Kidney (tissue), 14 donors: Measurements from ENCODE around the gene SLC45A2. TPM values are rescaled to one million over a fixed set of nuclear protein-coding genes. Genes with fewer than 3 reads are reported as not detected.

Source experiments
- DNase-seq, 5 donors: peaks; one replicate each; pipeline ENCODE4 v3.0.0-alpha.2; 2013 to 2020
- FAIRE-seq: peaks from 2 replicates; lab custom pipeline; 2012; peaks lifted over from hg19 to GRCh38; lab: Jason Lieb, UNC
- H3K27ac ChIP-seq, 2 donors: one replicate each; pipeline ENCODE4 v1.7.0; 2013; ENCODE audit warnings: low read depth in 2 of 2, low read length in 2 of 2, inconsistent platforms in 1 of 2
- H3K27me3 ChIP-seq: one replicate; pipeline ENCODE4 v1.7.1; 2013; ENCODE audit warnings: low read length, inconsistent platforms; ENCODE audit not compliant: control insufficient read depth, insufficient read depth
- H3K36me3 ChIP-seq, 3 donors: one replicate each; pipeline versions ENCODE4 v1.7.0 to v1.7.1; 2013; ENCODE audit warnings: low read length in 3 of 3, control low read depth in 1 of 3, inconsistent platforms in 1 of 3; ENCODE audit not compliant: insufficient read depth in 3 of 3, control insufficient read depth in 2 of 3
- H3K4me1 ChIP-seq, 3 donors: one replicate each; pipeline versions ENCODE4 v1.7.0 to v1.7.1; 2013; ENCODE audit warnings: low read length in 3 of 3, inconsistent platforms in 1 of 3, low read depth in 1 of 3; ENCODE audit not compliant: control insufficient read depth in 2 of 3, insufficient read depth in 2 of 3
- H3K4me3 ChIP-seq, 3 donors: one replicate each; pipeline versions ENCODE4 v1.7.0 to v1.8.1; 2013; ENCODE audit warnings: low read length in 3 of 3, control low read depth in 1 of 3, inconsistent platforms in 1 of 3
- H3K9ac ChIP-seq, 3 donors: one replicate each; pipeline versions ENCODE4 v1.7.0 to v1.7.1; 2013; ENCODE audit warnings: low read length in 3 of 3, control low read depth in 1 of 3, inconsistent platforms in 1 of 3
- H3K9me3 ChIP-seq, 3 donors: one replicate each; pipeline versions ENCODE4 v1.7.0 to v1.7.1; 2013; ENCODE audit warnings: low read length in 3 of 3, control low read depth in 1 of 3, inconsistent platforms in 1 of 3; ENCODE audit not compliant: control insufficient read depth in 2 of 3, insufficient read depth in 1 of 3
- CTCF ChIP-seq: IDR thresholded peaks from 3 replicates; pipeline ENCODE4 v1.5.1; 2012; ENCODE audit warnings: mild to moderate bottlenecking, moderate library complexity, borderline replicate concordance; ENCODE audit not compliant: insufficient read depth; ENCODE audit errors: extremely low read depth
- intact Hi-C: fragments of 100-400 bp; cut with DNase I; formaldehyde crosslinking; loops from one replicate; pipeline ENCODE4 v1.11.1; 2022
- polyA plus RNA-seq: library from polyadenylated mRNA; stranded (reverse); fragments of 350-450 nt; fragmentation: Illumina TruSeq; extraction: RNeasy Lipid Tissue Mini Kit (QIAGEN cat#74804); gene quantifications from one replicate; pipeline ENCODE4 v1.2.3, GENCODE V29; 2014; ENCODE audit warnings: low read depth, low replicate concordance; ENCODE audit not compliant: insufficient read depth
- total RNA-seq: library from RNA; stranded (reverse); fragmentation: NEBNext Ultra II Directional; extraction: Animal tissue kit (Norgen Biotek cat#: 25700); gene quantifications from one replicate; pipeline ENCODE4 v1.2.1, GENCODE V29; 2021
- donor health status: control.
- donor health status: control.
- donor health status: control.
- donor health status: control.
- donor health status: control.
- donor health status: DM: yes; HTN: yes; CAD: no.
- donor health status: Normal renal cell carcinoma (clear cell type).

The SLC45A2 gene
- total and polyA plus RNA-seq, 2 donors from 2014 or later = 0.22 TPM

DNA sequence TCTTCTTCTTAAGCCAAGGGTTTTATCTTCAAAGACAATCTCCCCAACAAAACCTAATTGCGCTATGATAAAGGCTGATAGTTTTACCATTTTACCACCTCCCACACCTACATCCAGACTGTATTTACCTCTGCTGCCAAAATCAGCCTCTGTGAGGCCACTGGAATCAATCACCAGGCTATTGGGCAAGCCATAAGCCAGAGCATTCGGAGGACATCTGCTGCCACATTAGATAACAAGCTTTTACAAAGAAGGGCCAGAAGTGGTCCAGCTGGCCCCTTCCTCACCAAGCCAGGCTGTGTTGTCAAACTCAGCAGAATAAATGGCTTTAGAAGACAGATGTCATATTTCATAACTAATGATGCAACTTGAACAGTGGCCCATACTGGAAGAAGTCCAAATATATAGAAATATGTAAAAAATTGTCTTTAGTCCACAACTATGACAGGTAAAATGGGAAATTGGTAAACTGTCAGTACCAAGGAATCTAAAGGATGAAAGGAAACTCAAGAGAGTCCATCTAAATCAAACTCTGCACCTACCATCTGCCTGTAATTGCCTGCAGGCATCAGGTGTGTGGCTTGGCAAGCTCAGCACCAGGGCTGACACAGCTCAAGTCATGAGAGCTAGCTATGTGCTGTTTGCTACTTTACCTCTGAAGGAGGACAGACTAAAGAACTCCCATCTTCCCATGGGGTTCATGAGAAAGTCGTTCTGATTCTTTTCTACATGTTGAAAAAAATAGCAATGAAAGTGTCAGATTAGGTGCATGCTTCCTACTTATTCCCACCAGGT lies 16.1 kb downstream of the SLC45A2 start:
- Histone ChIP-seq H3K4me3 (no peak overlapping the region), H3K27me3 (no peaks in the 10 kb centered on the region), H3K27ac (no peak overlapping the region), H3K36me3 (no peaks in the 10 kb centered on the region), H3K9me3 (no peaks in the 10 kb centered on the region), H3K9ac (no peak overlapping the region), H3K4me1 (no peaks in the 10 kb centered on the region)
- FAIRE-seq (no peak), DNase-seq (no peak)
- TF ChIP-seq CTCF = no peak
- intact Hi-C loops = no loop called here

DNA sequence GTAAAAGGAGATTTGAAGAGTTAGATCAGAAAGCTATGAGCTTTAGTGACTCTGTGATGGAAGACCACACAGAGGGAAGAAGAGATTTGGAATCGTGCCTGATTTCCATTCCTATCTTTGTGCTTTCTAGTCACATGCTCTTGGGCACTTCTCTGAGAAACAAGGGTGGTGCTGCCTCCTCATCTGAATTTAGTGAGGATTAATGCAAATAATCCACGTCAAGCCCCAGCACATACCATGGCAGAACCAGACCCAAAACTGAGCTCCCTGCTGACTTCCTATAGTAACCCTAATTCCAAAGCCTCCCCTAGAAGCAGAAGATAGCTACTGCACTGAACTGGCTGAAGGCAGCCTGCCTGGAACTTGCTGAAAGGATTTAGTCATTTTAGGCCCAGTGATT lies 17.7 kb downstream of the SLC45A2 start:
- Histone ChIP-seq H3K9ac (no peak overlapping the region), H3K4me3 (no peak overlapping the region), H3K9me3 (no peaks in the 10 kb centered on the region), H3K4me1 (no peaks in the 10 kb centered on the region), H3K27me3 (no peaks in the 10 kb centered on the region), H3K27ac (no peak overlapping the region), H3K36me3 (no peaks in the 10 kb centered on the region)
- FAIRE-seq = no peak
- intact Hi-C loops = no loop called here
- no peak for DNase-seq
- TF ChIP-seq CTCF = no peak

DNA sequence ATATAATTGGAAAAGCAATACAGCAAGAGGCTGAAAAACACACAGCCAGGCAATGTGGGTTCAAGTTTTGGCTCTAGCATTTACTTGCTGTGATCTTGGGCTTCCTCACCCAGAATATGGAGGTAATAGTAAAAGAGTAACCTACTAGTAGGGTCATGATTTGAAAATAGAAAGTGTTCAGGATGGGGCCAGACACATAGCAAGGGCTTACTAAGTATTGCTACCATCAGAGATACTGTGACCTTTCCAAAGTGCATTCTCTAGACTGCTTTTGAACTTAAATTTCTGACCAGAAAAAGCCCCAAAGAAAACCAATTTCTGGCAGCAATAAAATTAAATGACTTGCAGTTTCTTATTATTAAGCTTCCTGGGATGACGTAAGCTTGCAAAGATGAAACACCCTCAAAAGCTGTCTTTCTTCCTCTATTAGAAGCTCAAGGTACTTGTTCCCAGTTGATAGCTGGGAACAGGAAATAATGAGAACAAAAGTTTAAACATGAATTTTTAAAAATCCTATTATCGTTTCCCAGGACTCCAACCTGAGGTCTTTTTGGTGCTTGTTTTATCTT lies 20.3 kb downstream of the SLC45A2 start:
- H3K27me3 ChIP-seq = no peaks in the 10 kb centered on the region
- no peak overlapping the region for H3K4me3 ChIP-seq
- H3K9ac ChIP-seq = no peak overlapping the region
- no peak for FAIRE-seq
- H3K4me1 ChIP-seq = no peaks in the 10 kb centered on the region
- intact Hi-C loops = no loop called here
- no peak overlapping the region for H3K27ac ChIP-seq
- no peaks in the 10 kb centered on the region for H3K9me3 ChIP-seq
- no peaks in the 10 kb centered on the region for H3K36me3 ChIP-seq
- no peak for DNase-seq
- no peak for TF ChIP-seq CTCF
